Esophagus muscularis mucosa (tissue), 3 donors: ENCODE results near the gene SFSWAP.

Experiments used
- EP300 ChIP-seq: sonication (generic); formaldehyde crosslinking; IDR thresholded peaks from one replicate; pipeline ENCODE4 v1.6.1; 2017; ENCODE audit warnings: antibody characterized with exemption
- TF ChIP-seq, protein P1 (sequence below), 3 experiments: fragments of 200-600 bp in 2 of 3; fragments of 450-650 bp in 1 of 3; sonication (generic) in 2 of 3; IDR thresholded peaks; one replicate each; pipeline ENCODE4 v1.5.1; 2017 to 2019; ENCODE audit warnings: antibody characterized with exemption in 3 of 3, mild to moderate bottlenecking in 2 of 3, moderate library complexity in 1 of 3

DNA sequence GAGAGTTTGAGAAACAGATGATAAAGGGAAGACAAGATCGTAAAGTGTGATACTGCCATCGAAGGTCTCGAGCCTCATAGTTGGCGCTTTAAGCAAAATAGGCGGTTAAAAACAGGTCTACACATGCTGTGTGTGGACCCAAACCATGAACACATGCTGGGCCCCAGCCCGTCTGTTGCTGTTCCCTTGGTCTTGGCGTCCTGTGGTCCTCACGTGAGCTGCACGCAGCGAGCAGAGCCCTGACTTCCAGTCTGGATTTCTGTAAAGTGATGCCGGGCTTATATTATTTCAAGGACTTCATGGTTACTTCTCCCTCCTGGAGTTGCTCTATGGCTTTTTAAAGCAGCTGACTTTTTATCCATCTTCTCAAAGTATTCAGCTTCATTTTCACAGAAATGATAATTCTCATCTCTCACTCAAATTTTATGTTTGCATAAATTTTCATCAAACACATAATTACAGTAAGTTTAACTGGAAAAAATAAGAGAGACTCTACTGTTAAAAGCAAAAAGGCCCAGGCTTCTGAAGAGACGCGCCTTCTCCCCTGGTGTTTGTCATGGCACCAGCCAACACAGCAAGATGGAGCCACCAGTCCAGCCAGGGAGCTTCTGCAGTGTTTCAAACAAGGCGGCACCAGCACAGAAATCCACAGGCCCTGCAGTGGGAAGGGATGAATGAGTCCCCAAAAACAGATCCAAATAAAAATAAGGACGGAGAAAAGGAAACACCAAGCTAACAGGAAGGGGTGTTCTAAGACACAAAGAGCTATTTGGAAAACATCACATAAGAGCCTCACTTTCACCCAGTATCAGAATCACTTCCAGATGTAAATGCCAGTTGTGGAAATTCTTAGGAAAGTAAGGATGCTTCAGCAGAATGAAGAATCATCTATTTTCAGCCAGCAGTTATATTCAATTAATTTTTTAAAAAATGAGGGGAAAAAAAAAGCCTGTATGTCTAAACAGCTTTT lies 24.9 kb downstream of the SFSWAP start:
- TF ChIP-seq, protein P1, sequence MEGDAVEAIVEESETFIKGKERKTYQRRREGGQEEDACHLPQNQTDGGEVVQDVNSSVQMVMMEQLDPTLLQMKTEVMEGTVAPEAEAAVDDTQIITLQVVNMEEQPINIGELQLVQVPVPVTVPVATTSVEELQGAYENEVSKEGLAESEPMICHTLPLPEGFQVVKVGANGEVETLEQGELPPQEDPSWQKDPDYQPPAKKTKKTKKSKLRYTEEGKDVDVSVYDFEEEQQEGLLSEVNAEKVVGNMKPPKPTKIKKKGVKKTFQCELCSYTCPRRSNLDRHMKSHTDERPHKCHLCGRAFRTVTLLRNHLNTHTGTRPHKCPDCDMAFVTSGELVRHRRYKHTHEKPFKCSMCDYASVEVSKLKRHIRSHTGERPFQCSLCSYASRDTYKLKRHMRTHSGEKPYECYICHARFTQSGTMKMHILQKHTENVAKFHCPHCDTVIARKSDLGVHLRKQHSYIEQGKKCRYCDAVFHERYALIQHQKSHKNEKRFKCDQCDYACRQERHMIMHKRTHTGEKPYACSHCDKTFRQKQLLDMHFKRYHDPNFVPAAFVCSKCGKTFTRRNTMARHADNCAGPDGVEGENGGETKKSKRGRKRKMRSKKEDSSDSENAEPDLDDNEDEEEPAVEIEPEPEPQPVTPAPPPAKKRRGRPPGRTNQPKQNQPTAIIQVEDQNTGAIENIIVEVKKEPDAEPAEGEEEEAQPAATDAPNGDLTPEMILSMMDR (IDR thresholded peaks at IDR 0.05): no peak
- no peak for TF ChIP-seq EP300
